RWPE2 (cell line): ENCODE results near the gene TBC1D3B.
"Not testable (repeated sequence)": the region's sequence is repeated elsewhere in the genome, so short reads cannot be mapped to it uniquely, and the experiment has no call there.

Source experiments
- ATAC-seq: fragments of 200-7000 bp; cut with Tn5 transposase; 3 replicates; pipeline ENCODE4 v1.9.1; 2021; ENCODE audit warnings: low read depth
- DNase-seq: peaks from one replicate; pipeline ENCODE4 v3.0.0-alpha.2; 2020; ENCODE audit warnings: low spot score
- H3K27ac ChIP-seq: fragments of 450-650 bp; 2 replicates; pipeline ENCODE4 v1.5.1; 2017; ENCODE audit warnings: mild to moderate bottlenecking; ENCODE audit not compliant: poor library complexity, severe bottlenecking
- H3K27me3 ChIP-seq: fragments of 250-450 bp; sonication (Bioruptor Pico); 2 replicates; pipeline ENCODE4 v1.5.1; 2021; ENCODE audit warnings: mild to moderate bottlenecking, moderate library complexity; ENCODE audit not compliant: insufficient read depth, poor library complexity, severe bottlenecking
- H3K36me3 ChIP-seq: fragments of 250-450 bp; sonication (Bioruptor Pico); 2 replicates; pipeline ENCODE4 v1.5.1; 2020; ENCODE audit warnings: low read depth, mild to moderate bottlenecking, moderate library complexity
- H3K4me1 ChIP-seq: fragments of 250-450 bp; sonication (Bioruptor Pico); 2 replicates; pipeline ENCODE4 v1.5.1; 2021; ENCODE audit warnings: mild to moderate bottlenecking, moderate library complexity; ENCODE audit not compliant: insufficient read depth, poor library complexity, severe bottlenecking
- H3K4me3 ChIP-seq: fragments of 250-450 bp; sonication (Bioruptor Pico); 2 replicates; pipeline ENCODE4 v1.5.1; 2021; ENCODE audit warnings: mild to moderate bottlenecking, moderate library complexity; ENCODE audit not compliant: severe bottlenecking
- H3K9me3 ChIP-seq: fragments of 250-450 bp; sonication (Bioruptor Pico); 2 replicates; pipeline ENCODE4 v1.5.1; 2021; ENCODE audit warnings: mild to moderate bottlenecking, moderate library complexity; ENCODE audit not compliant: severe bottlenecking
- CTCF ChIP-seq: fragments of 450-650 bp; IDR thresholded peaks from one replicate; pipeline ENCODE4 v1.5.1; 2017; ENCODE audit warnings: mild to moderate bottlenecking, moderate library complexity; ENCODE audit not compliant: poor library complexity, severe bottlenecking

Gene TBC1D3B

GRCh38 chr17:36193216-36193775, 16.9 kb upstream of the TBC1D3B start:
- DNase-seq (no peak), ATAC-seq (no peak)
- Histone ChIP-seq H3K27me3 (peaks cover 4% of the 10 kb centered on the region), H3K4me1 (peaks cover 4% of the 10 kb centered on the region), H3K36me3 (no peaks in the 10 kb centered on the region), H3K27ac (no peak overlapping the region), H3K9me3 (no peaks in the 10 kb centered on the region), H3K4me3 (no peak overlapping the region)
- TF ChIP-seq CTCF = no peak

GRCh38 chr17:36190549-36191330, 14.3 kb upstream of the TBC1D3B start:
- H3K4me1 ChIP-seq, H3K36me3 ChIP-seq, H3K27me3 ChIP-seq, H3K27ac ChIP-seq, H3K9me3 ChIP-seq, H3K4me3 ChIP-seq, DNase-seq, ATAC-seq: not testable (repeated sequence)

- H3K27ac ChIP-seq, DNase-seq, ATAC-seq, H3K9me3 ChIP-seq, H3K4me1 ChIP-seq, H3K36me3 ChIP-seq, H3K4me3 ChIP-seq: not testable (repeated sequence)
- peaks cover 12% of the 10 kb centered on the region for H3K27me3 ChIP-seq
Measured at GRCh38 chr17:36189993-36190392, 13.6 kb upstream of the TBC1D3B start.

GRCh38 chr17:36188891-36189306, 12.5 kb upstream of the TBC1D3B start:
- no peak for TF ChIP-seq CTCF
- DNase-seq = no peak
- Histone ChIP-seq H3K4me3 (no peak overlapping the region), H3K36me3 (no peaks in the 10 kb centered on the region), H3K4me1 (peaks cover 4% of the 10 kb centered on the region), H3K27ac (no peak overlapping the region), H3K9me3 (no peaks in the 10 kb centered on the region), H3K27me3 (peaks cover 18% of the 10 kb centered on the region)
- no peak for ATAC-seq

- not testable (repeated sequence) for ATAC-seq, H3K27ac ChIP-seq
Measured at GRCh38 chr17:36187943-36188665, 11.7 kb upstream of the TBC1D3B start.

GRCh38 chr17:36186810-36187763, 10.7 kb upstream of the TBC1D3B start:
- peaks cover 31% of the 10 kb centered on the region for H3K27me3 ChIP-seq
- H3K27ac ChIP-seq, DNase-seq, H3K4me3 ChIP-seq, H3K36me3 ChIP-seq, H3K4me1 ChIP-seq, H3K9me3 ChIP-seq, ATAC-seq: not testable (repeated sequence)

More at GRCh38 chr17:36187943-36188665, 11.7 kb upstream of the TBC1D3B start:
- not testable (repeated sequence) for H3K9me3 ChIP-seq, H3K36me3 ChIP-seq, DNase-seq, H3K4me3 ChIP-seq, H3K4me1 ChIP-seq
- H3K27me3 ChIP-seq = peaks cover 23% of the 10 kb centered on the region
